Right atrium auricular region (tissue), 2 donors: ENCODE results near the gene LCE3A. TPM values are rescaled to one million over a fixed set of nuclear protein-coding genes. Genes with fewer than 3 reads are reported as not detected.
"Not testable (repeated sequence)": the region's sequence is repeated elsewhere in the genome, so short reads cannot be mapped to it uniquely, and the experiment has no call there.

Experiments
- DNase-seq: peaks from one replicate; pipeline ENCODE4 v3.0.0-alpha.2; 2019; ENCODE audit warnings: low spot score
- H3K27ac ChIP-seq, 2 donors: fragments of 200-600 bp; sonication (generic); 1 replicate in 1 of 2; 2 replicates in 1 of 2; pipeline ENCODE4 v1.5.1; 2016 to 2019
- H3K27me3 ChIP-seq, 2 donors: fragments of 200-600 bp; sonication (generic); one replicate each; pipeline versions ENCODE4 v1.5.1 to v1.6.0; 2017 to 2019
- H3K36me3 ChIP-seq: fragments of 200-600 bp; sonication (generic); one replicate; pipeline ENCODE4 v1.5.1; 2016
- H3K4me1 ChIP-seq, 2 donors: fragments of 200-600 bp; sonication (generic); one replicate each; pipeline versions ENCODE4 v1.5.1 to v1.6.0; 2017 to 2019
- H3K4me3 ChIP-seq, 2 donors: fragments of 200-600 bp; sonication (generic); 1 replicate in 1 of 2; 2 replicates in 1 of 2; pipeline ENCODE4 v1.5.1; 2017 to 2019; ENCODE audit warnings: mild to moderate bottlenecking in 1 of 2, moderate library complexity in 1 of 2
- H3K9me3 ChIP-seq, 2 donors: fragments of 200-600 bp; sonication (generic); one replicate each; pipeline ENCODE4 v1.5.1; 2019
- total RNA-seq, 2 donors: library from RNA; depleted of rRNA; stranded (reverse); fragments of >200 nt; gene quantifications; one replicate each; pipeline ENCODE4 v1.1.0, GENCODE V29; 2016
- TF ChIP-seq, protein P1 (sequence below), 2 donors: fragments of 200-600 bp; sonication (generic); IDR thresholded peaks; one replicate each; pipeline ENCODE4 v1.5.1; 2019; ENCODE audit warnings: antibody characterized with exemption in 2 of 2

LCE3A gene
- total RNA-seq, 2 donors from 2014 or later: not detected

DNA sequence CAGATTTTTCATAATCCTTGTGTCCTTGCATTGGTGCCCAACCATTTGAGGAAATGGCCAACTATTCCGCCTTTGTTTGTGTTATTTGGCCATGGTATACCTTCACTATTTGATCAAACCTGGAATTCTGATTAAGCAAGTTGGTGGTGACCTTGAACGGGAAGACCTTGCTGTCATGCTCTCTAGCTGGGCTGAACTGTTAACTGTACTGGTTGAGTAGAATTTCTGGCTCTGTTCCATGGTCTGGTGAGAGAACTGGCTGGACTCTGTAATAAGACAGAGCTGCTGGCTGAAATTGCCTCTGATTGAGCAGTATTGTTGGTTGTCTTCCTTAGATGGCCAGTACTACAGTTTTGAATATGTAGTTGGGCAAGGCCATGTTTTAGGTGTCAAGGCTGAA lies 25.9 kb downstream of the LCE3A start:
- H3K4me1 ChIP-seq: no peaks in the 10 kb centered on the region

DNA sequence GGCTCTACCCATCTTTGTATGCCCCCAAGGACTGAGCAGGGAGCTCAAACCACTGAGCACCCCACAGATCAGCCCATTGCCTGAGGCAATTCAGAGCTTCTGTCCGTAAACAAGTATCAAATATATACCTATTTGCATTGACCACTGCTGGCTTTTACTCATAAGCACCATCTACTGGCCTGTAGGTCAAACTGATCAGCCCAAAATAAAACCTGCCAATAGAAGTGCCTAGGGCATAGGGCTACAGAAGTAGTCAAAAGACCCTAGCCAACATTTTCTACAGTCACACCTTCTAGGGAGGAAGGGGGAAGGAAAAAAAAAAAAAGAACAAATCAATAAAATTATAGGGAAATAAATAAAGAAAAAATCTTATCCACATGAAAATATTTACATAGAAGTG lies 37.3 kb downstream of the LCE3A start:
- H3K27ac ChIP-seq: no peak overlapping the region
- no peak for DNase-seq
- H3K36me3 ChIP-seq: no peaks in the 10 kb centered on the region
- H3K27me3 ChIP-seq: no peaks in the 10 kb centered on the region
- H3K4me3 ChIP-seq: no peak overlapping the region
- no peaks in the 10 kb centered on the region for H3K9me3 ChIP-seq
- TF ChIP-seq, protein P1, sequence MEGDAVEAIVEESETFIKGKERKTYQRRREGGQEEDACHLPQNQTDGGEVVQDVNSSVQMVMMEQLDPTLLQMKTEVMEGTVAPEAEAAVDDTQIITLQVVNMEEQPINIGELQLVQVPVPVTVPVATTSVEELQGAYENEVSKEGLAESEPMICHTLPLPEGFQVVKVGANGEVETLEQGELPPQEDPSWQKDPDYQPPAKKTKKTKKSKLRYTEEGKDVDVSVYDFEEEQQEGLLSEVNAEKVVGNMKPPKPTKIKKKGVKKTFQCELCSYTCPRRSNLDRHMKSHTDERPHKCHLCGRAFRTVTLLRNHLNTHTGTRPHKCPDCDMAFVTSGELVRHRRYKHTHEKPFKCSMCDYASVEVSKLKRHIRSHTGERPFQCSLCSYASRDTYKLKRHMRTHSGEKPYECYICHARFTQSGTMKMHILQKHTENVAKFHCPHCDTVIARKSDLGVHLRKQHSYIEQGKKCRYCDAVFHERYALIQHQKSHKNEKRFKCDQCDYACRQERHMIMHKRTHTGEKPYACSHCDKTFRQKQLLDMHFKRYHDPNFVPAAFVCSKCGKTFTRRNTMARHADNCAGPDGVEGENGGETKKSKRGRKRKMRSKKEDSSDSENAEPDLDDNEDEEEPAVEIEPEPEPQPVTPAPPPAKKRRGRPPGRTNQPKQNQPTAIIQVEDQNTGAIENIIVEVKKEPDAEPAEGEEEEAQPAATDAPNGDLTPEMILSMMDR (IDR thresholded peaks at IDR 0.05): no peak
- no peaks in the 10 kb centered on the region for H3K4me1 ChIP-seq

More for the DNA sequence above, 25.9 kb downstream of the LCE3A start:
- H3K27ac ChIP-seq: no peak overlapping the region
- no peak overlapping the region for H3K4me3 ChIP-seq
- no peak for DNase-seq
- no peaks in the 10 kb centered on the region for H3K27me3 ChIP-seq
- H3K9me3 ChIP-seq: no peaks in the 10 kb centered on the region
- TF ChIP-seq, protein P1 (IDR thresholded peaks at IDR 0.05): no peak
- H3K36me3 ChIP-seq: no peaks in the 10 kb centered on the region

DNA sequence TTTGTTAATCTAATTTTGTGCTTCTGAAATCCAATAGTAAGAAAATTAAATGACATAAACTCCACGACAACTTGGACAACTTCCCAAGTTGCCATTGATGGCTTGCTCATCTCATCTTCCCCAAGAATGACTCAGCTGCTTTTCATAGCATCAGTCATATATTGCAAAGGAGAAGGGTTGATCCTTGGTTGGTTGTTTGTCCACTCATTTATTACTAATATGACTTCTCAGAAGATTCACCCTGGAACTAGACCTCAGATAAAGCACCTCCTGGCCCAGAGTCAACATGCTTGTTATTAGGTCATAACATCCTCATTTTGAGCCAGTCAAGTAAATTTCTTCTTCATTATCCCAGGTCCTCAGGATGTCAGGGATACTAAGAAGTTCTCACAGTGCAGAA lies 40.3 kb downstream of the LCE3A start:
- Histone ChIP-seq H3K36me3 (no peaks in the 10 kb centered on the region), H3K27me3 (no peaks in the 10 kb centered on the region), H3K4me1 (no peaks in the 10 kb centered on the region), H3K4me3 (no peak overlapping the region), H3K27ac (no peak overlapping the region), H3K9me3 (no peaks in the 10 kb centered on the region)
- no peak for DNase-seq
- TF ChIP-seq, protein P1 (IDR thresholded peaks at IDR 0.05): no peak

DNA sequence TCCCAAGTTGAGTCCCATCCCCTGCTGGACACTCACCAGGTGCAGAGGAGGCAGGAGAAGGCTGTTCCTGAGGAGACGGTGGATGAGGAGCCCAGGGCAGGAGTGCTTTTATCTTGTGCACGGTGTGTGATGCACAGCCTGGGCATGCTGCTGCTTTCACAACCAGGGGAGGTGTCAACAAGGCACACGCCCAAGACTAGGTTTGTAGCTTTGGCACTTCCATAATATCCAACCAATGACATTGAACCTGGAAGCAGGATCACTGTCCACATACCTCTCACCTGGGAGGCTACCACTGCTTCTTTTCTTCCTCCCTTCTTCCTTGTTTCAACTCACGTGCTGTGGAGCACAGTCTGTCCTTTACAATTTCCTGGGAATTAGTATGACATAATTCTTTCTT lies 42.5 kb downstream of the LCE3A start, which contains the start of gene LCE3D:
LCE3D (minus strand) TSS at position 84 of the 400 bp plus-strand sequence. CDS start 580 bp downstream, outside the sequence.
- H3K27me3 ChIP-seq: no peaks in the 10 kb centered on the region
- no peak for DNase-seq
- TF ChIP-seq, protein P1 (IDR thresholded peaks at IDR 0.05): no peak
- no peaks in the 10 kb centered on the region for H3K4me1 ChIP-seq
- no peak within 1 kb of the TSS for H3K4me3 ChIP-seq
- H3K36me3 ChIP-seq: no peaks in the 10 kb centered on the region
- no peaks in the 10 kb centered on the region for H3K9me3 ChIP-seq
- no peak within 1 kb of the TSS for H3K27ac ChIP-seq

DNA sequence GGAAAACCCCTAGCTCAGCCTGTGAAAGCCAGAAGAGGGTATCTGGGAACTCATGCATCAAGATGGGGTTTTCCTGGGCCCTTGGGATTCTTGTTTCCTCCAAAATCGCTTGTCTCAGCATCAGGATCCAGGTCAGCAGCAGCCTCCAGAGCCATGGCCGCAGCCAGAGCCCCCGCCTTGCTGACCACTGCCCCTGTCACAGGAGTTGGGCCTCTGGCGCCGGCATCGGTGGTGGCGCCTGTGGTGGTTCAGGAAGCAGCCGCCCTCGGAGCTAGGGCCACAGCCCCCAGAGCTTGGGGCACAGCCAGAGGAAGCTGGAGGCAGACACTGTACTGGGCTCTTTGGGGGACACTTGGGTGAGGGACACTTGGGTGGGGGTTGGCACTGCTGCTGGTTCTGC lies 43.4 kb downstream of the LCE3A start:
- H3K36me3 ChIP-seq, H3K4me3 ChIP-seq, H3K27ac ChIP-seq, H3K9me3 ChIP-seq, H3K27me3 ChIP-seq, H3K4me1 ChIP-seq, DNase-seq: not testable (repeated sequence)

DNA sequence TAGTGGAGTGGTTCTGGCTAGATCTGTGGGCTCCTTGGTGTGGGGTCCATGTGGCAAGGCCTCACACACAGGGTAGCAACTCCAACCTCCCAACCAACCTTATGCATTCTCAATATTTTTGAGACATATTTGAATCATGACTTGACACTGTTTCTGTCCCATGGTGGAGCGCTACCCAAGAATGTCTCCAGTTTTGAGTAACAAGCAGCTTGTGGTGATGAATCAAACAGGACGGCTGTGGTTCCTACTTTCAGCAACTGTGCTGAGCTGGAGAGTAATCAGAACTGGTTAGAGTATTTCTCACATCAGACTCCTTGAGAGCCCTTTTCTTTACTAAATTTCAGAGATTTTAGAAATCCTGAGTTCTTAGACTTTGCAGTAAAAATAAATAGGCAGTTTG lies 45.7 kb downstream of the LCE3A start:
- H3K4me1 ChIP-seq: no peaks in the 10 kb centered on the region
- H3K36me3 ChIP-seq: no peaks in the 10 kb centered on the region
- TF ChIP-seq, protein P1 (IDR thresholded peaks at IDR 0.05): no peak
- H3K27me3 ChIP-seq: no peaks in the 10 kb centered on the region
- no peak for DNase-seq
- no peaks in the 10 kb centered on the region for H3K9me3 ChIP-seq
- no peak overlapping the region for H3K27ac ChIP-seq
- no peak overlapping the region for H3K4me3 ChIP-seq

Other genes starting within 250 kb of the LCE3A start
- gene CRNN, start 208.8 kb downstream of the LCE3A start, total RNA-seq: not detected
- not detected for gene LCE5A, start 112.3 kb downstream of the LCE3A start, total RNA-seq
- gene CRCT1, start 108.6 kb downstream of the LCE3A start, total RNA-seq: not detected
- gene LCE3E, start 56.3 kb downstream of the LCE3A start, total RNA-seq: not detected
- not detected for gene LCE3D, start 42.6 kb downstream of the LCE3A start, total RNA-seq
- not detected for gene LCE3C, start 22.9 kb downstream of the LCE3A start, total RNA-seq
- gene LCE3B, start 9.3 kb downstream of the LCE3A start, total RNA-seq: not detected
- gene LCE2D, start 40.3 kb upstream of the LCE3A start, total RNA-seq: not detected
- gene LCE2C, start 52.2 kb upstream of the LCE3A start, total RNA-seq: not detected
- gene LCE2B, start 63.0 kb upstream of the LCE3A start, total RNA-seq: not detected
- gene LCE2A, start 75.2 kb upstream of the LCE3A start, total RNA-seq: not detected
- gene LCE4A, start 85.1 kb upstream of the LCE3A start, total RNA-seq: not detected
- not detected for gene KPRP, start 134.9 kb upstream of the LCE3A start, total RNA-seq
- not detected for gene LCE1F, start 152.0 kb upstream of the LCE3A start, total RNA-seq
- not detected for gene LCE1E, start 163.2 kb upstream of the LCE3A start, total RNA-seq
- not detected for gene LCE1D, start 173.6 kb upstream of the LCE3A start, total RNA-seq
- gene LCE1C, start 183.5 kb upstream of the LCE3A start, total RNA-seq: not detected
- not detected for gene LCE1B, start 188.9 kb upstream of the LCE3A start, total RNA-seq
- not detected for gene LCE1A, start 204.4 kb upstream of the LCE3A start, total RNA-seq
- not detected for gene LCE6A, start 219.8 kb upstream of the LCE3A start, total RNA-seq
- gene LCE7A, start 236.9 kb upstream of the LCE3A start, total RNA-seq: not detected